ENCODE data around the gene TRIM71. TPM values are rescaled to one million over a fixed set of nuclear protein-coding genes. Genes with fewer than 3 reads are reported as not detected.
"Not testable (repeated sequence)": the region's sequence is repeated elsewhere in the genome, so short reads cannot be mapped to it uniquely, and the experiment has no call there.

The TRIM71 gene
- polyA plus RNA-seq, 4 donors = 5.1 to 9.4 (median 7.2) TPM

DNA sequence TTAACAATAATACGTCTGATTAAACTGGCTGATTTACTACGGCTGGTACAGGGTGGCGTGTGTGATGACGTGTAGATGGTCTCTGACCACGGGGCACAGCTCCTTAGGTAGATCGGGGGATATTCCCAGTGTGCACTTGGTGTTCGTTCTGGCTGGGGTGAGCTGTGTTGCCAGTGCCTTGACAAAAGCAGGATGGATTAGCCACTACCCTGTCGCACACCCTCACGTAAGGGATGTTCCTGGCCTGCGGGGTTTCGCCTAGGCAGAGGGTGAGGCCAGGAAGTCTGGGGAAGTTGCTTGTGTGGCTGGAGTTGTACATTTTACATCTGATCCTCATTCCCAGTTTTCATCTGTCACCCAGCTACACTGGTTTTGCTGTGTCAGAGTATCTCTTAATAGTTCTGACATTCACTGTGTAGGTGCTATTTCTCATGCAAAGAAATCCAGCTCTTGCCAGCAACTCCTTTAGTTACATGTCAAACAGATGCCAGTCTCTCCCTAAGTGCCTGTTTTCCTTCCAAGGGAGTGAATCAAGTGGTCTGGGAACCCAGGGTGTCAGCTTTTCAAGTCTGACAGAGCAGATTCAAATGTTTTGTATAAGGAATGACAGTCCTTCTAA lies 67.6 kb downstream of the TRIM71 start:
- DNase-seq (ENCODE audit: low read depth in 4 of 4, low spot score in 2 of 4) = no peak

DNA sequence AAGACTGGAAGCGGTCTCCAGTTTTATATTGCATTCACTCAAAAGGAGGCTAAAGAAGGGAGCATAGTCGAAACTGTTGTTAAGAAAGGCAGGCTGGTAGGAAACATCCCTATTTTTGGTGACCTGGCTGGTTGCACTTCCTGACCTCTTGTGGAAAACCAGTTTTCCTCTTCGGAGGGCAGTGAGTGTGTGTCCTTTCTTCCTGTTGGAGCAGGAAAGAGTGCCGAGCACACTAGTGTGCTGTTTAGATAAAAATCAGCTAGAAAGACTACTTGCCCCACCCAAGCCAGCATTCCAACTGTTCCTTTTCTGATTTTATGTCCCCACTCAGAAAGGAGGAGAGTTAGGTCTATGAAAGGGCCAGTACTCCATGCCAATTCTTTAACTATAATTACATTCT lies 68.5 kb downstream of the TRIM71 start:
- DNase-seq (ENCODE audit: low read depth in 4 of 4, low spot score in 2 of 4) = no peak

DNA sequence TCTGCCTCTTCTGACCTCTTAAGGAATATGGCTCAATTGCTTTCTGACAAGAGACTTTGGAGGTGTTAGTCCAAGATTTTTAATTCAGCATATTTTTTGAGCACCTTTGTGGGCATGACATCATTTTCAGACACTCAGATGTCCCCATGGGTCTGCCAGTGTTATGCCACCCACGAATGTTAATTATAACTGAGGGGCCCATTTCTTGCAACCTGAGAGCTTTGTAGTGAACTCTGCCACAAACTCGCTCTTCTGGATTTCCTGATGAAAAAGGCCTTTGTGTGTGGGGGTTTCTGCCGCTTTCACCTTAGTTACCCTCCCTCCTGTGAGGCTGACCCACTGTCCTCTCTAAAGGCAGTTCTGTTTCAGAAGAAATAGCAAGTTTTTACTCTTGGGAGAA lies 69.1 kb downstream of the TRIM71 start:
- no peak for DNase-seq (ENCODE audit: low read depth in 4 of 4, low spot score in 2 of 4)

DNA sequence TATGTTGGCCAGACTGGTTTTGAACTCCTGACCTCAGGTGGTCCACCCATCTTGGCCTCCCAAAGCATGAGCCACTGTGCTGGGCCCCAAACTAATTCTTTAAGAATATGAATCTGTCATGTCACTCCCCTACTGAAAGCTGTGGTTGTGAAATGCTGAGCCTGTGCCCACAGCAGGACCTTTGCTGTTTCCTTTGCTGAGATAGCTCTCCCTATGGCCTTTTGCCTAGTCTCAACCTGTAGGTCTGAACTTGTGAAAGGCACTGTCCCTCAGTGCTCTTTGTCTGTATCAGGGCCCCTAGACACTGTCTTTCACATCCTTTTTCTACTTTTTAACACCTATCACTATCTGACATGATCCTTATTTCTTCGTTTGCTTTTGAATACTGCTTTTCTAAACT lies 70.9 kb downstream of the TRIM71 start:
- no peak for DNase-seq (ENCODE audit: low read depth in 4 of 4, low spot score in 2 of 4)

DNA sequence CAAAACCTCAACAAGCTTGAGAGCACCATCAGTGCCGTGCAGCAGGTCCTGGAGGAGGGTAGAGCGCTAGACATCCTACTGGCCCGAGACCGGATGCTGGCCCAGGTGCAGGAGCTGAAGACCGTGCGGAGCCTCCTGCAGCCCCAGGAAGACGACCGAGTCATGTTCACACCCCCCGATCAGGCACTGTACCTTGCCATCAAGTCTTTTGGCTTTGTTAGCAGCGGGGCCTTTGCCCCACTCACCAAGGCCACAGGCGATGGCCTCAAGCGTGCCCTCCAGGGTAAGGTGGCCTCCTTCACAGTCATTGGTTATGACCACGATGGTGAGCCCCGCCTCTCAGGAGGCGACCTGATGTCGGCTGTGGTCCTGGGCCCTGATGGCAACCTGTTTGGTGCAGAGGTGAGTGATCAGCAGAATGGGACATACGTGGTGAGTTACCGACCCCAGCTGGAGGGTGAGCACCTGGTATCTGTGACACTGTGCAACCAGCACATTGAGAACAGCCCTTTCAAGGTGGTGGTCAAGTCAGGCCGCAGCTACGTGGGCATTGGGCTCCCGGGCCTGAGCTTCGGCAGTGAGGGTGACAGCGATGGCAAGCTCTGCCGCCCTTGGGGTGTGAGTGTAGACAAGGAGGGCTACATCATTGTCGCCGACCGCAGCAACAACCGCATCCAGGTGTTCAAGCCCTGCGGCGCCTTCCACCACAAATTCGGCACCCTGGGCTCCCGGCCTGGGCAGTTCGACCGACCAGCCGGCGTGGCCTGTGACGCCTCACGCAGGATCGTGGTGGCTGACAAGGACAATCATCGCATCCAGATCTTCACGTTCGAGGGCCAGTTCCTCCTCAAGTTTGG lies 72.9 kb downstream of the TRIM71 start:
- DNase-seq (ENCODE audit: low read depth in 4 of 4, low spot score in 2 of 4) = no peak

GRCh38 chr3:32891365-32891764 lies 73.6 kb downstream of the TRIM71 start:
- DNase-seq (ENCODE audit: low read depth in 4 of 4, low spot score in 2 of 4) = no peak

GRCh38 chr3:32892625-32893598 lies 75.1 kb downstream of the TRIM71 start:
- no peak for DNase-seq (ENCODE audit: low read depth in 4 of 4, low spot score in 2 of 4)

DNA sequence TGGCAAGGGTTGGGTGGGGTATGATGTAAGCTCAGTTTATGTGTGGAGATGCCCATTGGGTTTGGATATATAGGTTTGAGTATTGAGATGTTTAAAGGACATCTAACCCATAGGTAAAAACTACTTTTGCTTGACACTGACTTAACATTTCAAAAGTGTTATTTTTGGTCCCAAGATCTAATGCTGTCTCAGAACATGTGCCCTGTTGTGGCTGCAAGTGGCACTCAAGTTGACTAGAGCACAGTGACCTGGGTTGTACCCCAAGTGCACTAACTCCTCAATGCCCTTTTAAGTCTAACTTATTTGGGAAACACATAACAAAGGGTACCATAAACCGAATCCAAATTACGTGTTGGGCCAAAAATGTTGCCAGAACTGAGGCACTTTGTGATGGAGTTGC lies 77.2 kb downstream of the TRIM71 start:
- DNase-seq (ENCODE audit: low read depth in 4 of 4, low spot score in 2 of 4) = no peak

DNA sequence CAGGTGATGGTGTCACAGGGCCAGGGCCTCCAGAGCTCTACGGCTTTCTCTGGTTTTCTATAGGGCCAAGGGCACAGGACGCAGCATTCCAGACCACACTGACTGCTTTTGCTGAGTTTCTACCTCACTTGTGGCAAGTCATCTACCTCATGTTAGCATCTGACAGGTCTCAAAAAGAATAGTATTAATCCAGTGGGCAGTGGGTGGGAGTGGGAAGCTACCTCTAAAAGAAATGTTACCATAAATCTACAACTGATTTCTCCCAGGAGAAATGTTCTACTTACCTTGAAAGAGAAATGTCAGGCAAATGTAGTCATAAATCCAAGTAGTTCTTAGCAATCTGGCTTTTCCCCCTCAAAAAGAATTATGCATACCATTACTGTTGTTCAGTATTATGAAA lies 77.9 kb downstream of the TRIM71 start:
- no peak for DNase-seq (ENCODE audit: low read depth in 4 of 4, low spot score in 2 of 4)

DNA sequence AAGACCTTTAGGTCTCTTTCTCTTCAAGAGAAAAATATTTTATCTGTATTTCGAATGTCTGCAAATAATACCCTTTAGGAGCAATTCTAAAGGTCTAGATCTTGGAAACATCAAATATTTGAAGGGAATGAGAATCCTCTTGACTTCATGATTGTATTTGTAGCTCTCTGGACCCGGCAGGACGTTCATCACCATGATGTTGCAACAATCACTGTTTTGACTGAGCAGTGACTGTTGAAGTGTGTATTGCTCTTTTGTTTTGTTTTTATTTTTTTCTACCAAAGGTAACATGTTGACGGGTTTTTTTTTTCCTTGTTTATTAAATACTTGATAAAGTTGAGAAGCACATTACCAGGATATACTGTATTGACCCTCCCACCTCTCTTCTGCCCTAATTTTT lies 78.3 kb downstream of the TRIM71 start:
- no peak for DNase-seq (ENCODE audit: low read depth in 4 of 4, low spot score in 2 of 4)

- no peak for DNase-seq (ENCODE audit: low read depth in 4 of 4, low spot score in 2 of 4)
Measured at GRCh38 chr3:32897001-32897601, 79.3 kb downstream of the TRIM71 start.

DNA sequence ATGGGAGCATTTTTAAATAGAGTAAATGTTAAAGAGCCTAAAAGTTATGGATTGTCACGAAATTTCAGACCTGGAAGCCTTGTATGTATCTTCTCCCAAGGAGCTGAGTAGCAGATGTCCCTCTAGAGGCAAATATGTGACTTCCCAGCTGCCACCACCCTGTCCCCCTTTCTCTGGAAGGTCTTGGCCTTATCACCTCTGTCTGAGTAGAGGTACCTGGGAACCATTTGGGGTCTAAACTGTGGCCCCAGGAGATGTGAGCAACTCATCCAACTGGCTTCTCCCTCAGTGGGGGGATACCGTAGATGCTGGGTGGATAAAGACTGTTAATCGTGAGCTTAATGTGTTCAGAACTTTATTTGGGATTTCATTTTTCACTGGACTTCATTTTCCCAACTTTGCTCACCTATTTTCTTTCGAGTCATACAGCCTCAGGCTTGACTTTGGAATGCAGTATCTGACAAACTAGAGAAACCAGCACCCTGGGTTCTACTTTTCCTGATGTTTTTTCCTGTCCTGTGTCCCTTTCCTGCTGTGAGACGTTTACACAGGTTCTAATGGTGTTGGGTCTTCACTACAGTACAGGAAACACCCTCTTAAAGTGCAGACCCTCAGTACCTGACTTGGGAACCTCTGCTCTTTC lies 80.3 kb downstream of the TRIM71 start:
- no peak for DNase-seq (ENCODE audit: low read depth in 4 of 4, low spot score in 2 of 4)

DNA sequence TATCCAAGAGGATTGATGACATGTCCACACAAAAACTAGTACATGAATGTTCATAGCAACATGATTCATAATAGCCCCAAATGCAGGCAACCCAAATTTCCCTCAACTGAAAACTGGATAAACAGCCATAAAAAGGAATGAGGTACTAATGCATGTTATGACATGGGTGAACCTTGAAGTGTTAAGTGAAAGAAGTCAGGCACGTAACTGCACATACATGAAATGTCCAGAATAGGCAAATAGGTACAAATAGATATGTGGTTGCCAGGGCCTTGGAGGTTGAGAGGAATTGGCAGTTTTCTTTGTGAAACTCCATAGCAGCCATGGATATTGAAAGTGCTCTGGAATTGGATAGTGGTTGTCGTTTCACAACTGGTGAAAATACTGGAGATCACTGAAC lies 81.5 kb downstream of the TRIM71 start:
- no peak for DNase-seq (ENCODE audit: low read depth in 4 of 4, low spot score in 2 of 4)

GRCh38 chr3:32901005-32901932 lies 83.5 kb downstream of the TRIM71 start:
- no peak for DNase-seq (ENCODE audit: low read depth in 4 of 4, low spot score in 2 of 4)

DNA sequence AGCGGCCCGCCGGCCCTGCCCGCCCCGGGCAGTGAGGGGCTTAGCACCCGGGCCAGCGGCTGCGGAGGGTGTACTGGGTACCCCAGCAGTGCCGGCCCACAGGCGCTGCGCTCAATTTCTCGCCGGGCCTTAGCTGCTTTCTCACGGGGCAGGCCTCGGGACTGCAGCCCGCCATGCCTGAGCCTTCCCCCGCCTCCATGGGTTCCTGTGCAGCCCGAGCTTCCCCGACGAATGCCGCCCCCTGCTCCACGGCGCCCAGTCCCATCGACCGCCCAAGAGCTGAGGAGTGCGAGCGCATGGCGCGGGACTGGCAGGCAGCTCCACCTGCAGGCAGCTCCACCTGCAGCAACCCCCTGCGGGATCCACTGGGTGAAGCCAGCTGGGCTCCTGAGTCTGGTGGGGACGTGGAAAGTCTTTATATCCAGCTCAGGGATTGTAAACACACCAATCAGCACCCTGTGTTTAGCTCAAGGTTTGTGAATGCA lies 85.1 kb downstream of the TRIM71 start:
- not testable (repeated sequence) for DNase-seq (ENCODE audit: low read depth in 4 of 4, low spot score in 2 of 4)

DNA sequence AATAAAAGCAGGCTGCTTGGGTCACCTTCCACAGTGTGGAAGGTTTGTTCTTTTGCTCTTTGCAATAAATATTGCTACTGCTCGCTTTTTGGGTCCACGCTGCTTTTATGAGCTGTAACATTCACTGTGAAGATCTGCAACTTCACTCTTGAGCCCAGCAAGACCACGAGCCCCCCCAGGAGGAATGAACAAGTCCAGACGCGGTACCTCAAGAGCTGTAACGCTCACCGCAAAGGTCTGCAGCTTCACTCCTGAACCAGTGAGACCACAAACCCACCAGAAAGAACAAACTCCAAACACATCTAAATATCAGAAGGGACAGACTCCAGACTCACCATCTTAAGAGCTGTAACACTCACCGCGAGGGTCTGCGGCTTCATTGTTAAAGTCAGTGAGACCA lies 86.2 kb downstream of the TRIM71 start:
- no peak for DNase-seq (ENCODE audit: low read depth in 4 of 4, low spot score in 2 of 4)

DNA sequence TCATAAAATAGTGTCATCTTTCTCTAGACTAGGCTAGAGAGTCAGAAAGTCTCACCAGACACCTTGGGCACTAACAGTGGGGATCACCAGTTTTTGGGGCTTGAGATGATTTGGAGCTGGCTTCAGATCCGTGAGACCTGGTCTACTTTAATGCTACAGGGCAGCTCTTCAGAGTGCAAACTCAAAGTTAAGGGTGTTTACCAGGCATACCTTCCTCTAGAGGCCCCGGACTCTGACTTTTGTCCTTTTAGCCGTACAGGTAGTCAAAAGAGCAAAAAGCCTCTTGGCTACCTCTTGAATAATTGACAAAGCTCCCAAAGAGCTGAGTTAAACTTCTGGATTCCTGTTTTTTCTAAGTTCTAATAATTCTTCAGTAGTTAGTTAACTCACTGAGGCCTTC lies 92.2 kb downstream of the TRIM71 start:
- DNase-seq (ENCODE audit: low read depth in 4 of 4, low spot score in 2 of 4) = no peak

GRCh38 chr3:32910954-32911353 lies 93.2 kb downstream of the TRIM71 start:
- no peak for DNase-seq (ENCODE audit: low read depth in 4 of 4, low spot score in 2 of 4)

- no peak for DNase-seq (ENCODE audit: low read depth in 4 of 4, low spot score in 2 of 4)
Measured at GRCh38 chr3:32912046-32912445, 94.2 kb downstream of the TRIM71 start.
